Mesenteric fat pad (tissue), 1 donor: ENCODE data around the gene TAGLN2. TPM values are rescaled to one million over a fixed set of nuclear protein-coding genes. Genes with fewer than 3 reads are reported as not detected.
"Not testable (repeated sequence)": the region's sequence is repeated elsewhere in the genome, so short reads cannot be mapped to it uniquely, and the experiment has no call there.

Experiments
- DNase-seq: peaks from one replicate; pipeline ENCODE4 v3.0.0-alpha.2; 2020; ENCODE audit warnings: low spot score
- total RNA-seq: library from RNA; stranded (reverse); fragmentation: NEBNext Ultra II Directional; extraction: Animal tissue kit (Norgen Biotek cat#: 25700); gene quantifications from one replicate; pipeline ENCODE4 v1.2.1, GENCODE V29; 2021
- donor health status: DM: yes; HTN: yes; CAD: no.

Gene TAGLN2
- total RNA-seq, 1 donor from 2014 or later = 314 TPM

DNA sequence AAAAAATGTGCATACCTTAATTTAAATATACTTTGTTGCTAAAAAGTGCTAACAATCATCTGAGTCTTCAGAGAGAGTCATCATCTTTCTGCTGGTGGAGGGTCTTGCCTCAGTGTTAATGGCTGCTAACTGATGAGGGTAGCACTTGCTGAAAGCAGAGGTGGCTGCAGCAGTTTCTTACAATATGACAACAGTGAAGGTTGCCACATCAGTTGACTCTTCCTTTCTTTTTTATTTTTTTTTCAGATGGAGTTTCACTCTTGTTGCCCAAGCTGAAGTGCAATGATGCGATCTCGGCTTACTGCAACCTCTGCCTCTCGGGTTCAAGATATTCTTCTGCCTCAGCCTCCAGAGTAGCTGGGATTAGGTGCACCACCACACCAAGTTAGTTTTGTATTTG, 22.8 kb downstream of the TAGLN2 start:
- no peak for DNase-seq

DNA sequence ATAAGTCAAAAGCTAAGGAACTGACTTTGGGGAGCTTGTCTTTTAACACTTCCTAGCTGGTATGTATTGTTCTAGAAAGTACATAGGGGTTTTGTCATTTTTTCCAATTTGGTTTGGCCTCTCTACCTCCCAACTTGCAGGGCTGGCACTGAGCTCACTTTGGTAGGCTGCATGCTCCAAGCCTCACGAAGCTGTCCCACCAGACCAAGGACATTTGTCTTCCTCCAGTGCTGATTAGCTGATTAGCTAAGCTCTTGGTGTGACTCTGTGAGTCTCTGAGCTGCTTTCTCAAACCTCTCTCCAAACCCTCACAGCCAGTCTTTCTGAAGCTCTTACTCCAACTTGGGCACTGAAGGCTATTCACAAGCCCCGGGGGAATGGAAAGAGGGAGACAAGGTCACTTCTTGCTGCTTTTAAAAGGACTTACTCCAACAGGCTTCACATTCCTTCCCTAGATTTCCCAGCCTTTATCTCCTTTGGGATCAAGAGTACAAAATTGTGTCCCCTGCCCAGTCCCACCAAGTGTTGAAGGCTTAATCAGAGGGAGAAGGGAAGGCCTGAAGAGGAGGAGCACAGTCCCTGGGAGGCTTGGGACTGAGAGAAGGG, 24.4 kb downstream of the TAGLN2 start:
- DNase-seq = no peak

DNA sequence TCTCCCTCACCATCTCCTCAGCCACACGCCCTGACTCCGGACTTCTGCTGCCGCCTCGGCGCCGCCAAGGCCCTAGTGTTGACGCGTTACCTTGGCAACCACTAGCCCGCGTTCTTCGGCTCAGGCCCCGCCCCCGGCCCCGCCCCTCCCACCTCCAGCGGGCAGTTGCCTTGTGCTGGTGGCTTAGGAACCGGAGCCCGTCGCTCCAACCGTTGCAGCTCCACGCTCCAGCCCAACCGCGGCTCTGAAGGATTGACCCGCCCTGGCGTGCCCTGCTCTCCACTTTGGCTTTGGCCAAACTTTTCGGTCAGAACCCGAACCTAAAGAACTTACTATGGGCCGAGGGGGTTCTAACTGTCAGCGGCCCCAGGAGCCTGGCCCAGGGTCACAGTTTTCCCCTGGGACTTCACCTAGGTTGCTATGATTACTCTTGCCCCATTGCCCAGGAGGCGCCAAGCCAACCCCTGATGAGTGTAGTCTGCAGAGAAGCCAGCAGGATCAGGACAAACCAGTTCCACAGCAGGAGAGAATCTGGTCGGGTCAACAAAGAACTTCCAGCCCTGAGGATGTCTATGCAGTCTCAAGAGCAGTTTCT, 25.1 kb downstream of the TAGLN2 start, which contains the start of gene CFAP45:
Gene CFAP45 (minus strand): TSS at position 80 of the 595 bp plus-strand sequence. CDS start 67 bp downstream, at position 13.
- peak; percentile 93 for DNase-seq

DNA sequence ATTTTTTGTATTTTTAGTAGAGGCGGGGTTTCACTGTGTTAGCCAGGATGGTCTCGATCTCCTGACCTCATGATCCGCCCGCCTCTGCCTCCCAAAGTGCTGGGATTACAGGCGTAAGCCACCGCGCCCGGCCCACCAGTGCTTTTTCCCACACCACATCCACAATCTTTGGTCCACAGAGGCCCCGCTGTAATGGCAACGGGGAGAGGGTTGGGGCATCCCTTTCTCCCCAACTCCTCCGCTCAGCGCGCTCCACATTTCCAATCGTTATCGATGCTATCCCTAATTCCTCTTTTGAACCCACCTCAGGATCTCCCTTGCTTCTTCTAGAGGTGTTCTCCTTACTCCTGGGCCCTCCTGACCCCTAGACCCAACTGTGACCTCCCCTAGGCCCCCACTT, 25.7 kb downstream of the TAGLN2 start:
- not testable (repeated sequence) for DNase-seq

DNA sequence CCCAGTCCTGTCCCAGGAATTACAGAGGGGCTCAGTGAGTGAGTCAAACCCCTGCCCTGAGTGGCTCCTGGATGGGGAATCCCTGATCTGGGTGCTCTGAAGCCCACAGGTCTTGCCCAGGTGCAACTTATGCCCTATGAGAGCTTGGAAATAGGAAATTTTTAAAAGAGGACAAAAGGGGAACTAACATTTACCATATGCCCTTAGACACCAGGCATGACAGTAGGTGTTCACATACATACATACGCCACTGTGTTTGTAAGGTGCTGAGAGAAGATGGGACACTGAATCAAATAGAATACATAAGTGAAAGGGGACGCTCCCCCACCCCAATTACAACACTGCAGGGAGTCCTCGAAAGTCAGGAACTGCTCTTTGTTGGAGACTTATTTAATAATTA, 26.8 kb downstream of the TAGLN2 start:
- DNase-seq = no peak

DNA sequence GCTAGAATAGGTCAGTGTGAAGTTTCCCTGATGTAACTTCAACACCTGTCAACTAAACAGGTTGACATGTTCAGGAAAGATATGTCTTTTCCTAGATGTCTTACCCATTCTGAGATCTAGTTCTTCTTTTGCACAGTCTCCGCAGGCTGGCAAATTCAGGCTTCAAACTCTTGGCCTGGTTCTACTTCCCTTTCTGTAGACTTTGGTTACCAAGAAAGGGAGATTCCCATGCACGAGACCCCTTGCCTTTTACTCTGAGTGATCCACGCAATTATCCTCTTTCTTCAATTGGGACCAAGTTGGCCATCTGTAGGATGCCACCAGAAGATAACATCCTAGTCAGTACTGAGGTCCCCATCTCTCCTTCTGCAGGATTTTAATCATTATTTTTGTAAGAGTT, 27.3 kb downstream of the TAGLN2 start:
- no peak for DNase-seq

DNA sequence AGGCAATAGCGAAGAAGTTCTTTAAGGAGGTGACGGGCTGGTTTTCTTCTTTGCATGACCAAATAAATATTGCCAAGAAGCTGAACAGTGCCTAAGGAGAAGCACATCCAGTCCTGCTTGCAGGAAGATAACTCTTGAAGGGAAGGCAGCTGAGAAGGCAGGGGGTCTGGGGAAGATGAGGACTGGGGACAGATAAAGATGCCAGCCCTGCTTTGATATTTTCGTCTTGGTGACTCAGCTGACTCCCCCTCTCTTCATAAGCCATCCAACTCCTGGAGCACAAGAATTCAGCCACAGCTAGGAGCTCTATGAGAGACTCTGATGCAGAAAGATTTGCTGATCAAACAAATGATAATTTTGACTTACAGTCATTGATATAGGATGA, 28.8 kb downstream of the TAGLN2 start:
- no peak for DNase-seq

DNA sequence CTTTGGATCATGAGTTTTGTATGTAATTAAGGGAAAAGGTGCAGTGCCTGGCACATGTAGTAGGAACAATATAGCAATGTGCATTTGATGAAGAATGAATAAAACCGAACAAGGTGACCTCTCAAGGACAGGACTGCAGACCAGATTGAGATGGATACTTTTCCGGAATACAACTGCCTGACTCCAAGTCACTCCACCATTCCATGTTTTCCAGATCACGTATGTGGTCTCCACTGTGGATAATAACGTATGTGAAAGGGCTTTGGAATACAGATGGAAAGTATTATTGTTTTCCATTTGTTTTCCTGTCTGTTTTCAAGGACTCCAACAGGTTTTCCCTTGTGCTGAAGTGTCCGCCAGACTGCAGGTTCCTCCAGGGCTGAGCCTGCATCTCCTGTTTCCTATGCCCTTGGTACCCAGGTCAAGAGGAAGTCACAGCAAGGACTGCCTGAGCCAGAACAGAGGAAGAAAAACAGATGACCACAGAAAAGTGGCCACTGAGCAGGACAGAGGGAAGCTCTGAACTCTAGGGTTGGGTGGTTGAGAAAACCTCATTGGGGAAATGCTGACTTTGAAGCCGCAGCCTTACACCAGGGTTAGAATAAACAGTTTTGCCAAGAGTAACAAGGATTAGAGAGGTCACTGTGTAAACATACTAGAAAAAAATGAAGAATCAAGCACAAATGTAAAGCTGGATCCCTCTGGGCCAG, 29.3 kb downstream of the TAGLN2 start:
- DNase-seq = no peak

DNA sequence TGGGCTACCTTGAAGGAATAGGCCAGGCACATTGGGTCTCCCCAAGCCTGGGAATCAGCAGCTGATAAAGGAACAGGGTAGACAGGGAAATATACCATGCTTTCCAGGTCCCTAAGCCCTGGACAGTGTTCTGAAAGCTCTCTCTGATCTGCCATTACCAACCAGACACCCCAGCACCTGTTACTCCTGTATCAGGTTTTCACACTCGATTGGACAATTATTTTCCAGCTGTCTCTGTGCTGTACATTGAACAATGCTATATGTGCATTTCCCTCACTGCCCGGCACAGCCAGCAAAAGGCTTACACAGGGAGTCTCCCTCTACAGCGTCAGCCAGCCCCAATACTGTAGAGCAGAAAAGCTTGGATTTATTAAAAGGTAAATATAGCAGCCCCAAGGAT, 30.0 kb downstream of the TAGLN2 start:
- DNase-seq = no peak

DNA sequence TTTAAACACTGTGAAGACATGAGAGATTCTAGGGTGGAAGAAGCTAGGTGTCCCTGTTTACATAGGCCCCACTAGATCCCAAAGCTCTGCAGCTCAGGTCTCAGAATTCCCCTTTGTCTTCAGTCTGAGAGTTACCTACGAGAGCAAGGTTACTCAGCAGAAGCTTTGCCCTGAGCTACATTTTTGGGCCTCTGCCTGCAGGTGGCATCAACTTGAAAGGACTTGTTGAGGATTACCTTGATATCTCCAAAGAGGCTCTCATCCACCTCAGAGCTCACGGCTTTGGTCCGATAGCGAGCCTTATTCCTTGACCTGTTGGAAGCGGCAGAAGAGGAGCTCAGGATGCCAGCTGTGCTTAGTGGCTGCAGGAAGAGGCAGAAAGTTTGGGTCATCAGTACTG, 32.4 kb downstream of the TAGLN2 start:
- DNase-seq = no peak

DNA sequence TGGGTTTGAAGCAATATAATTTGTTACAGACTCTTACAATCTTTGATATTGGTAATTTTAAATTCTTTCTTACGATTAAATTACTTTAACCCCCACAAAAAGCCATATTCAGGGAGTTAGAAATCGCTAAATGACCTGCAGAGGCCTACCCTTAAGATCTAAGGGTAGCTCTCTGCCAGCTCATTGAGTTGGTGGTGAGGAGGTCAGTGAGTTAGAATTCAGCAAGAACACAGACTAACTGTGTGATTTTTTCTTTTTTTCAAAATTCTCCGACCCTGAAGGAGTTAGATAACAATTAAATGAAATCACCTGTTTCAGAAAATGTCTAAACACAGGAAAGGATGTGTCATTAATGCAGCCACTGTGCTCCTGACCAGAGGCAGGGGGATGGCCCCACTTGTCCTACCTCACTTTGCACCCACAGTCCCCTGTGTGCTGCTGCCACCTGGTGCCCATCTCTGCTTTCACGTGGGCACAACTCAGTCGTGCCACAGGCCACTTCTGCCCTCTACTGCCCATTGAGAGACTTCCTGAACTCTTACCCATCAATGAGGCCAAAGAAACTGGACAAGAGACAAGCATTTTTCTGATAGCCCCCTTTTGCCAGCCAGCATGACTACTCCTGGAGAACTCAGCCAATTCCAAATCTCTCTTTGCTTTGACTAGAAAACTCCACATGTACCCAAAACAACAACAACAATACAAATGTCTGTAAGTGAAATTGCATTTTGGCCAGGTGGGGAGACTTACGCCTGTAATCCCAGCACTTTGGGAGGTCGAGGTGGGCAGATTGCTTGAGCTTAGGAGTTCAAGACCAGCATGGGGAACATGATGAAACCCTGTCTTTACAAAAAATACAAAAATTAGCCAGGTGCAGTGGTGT, 33.8 kb downstream of the TAGLN2 start:
- no peak for DNase-seq

DNA sequence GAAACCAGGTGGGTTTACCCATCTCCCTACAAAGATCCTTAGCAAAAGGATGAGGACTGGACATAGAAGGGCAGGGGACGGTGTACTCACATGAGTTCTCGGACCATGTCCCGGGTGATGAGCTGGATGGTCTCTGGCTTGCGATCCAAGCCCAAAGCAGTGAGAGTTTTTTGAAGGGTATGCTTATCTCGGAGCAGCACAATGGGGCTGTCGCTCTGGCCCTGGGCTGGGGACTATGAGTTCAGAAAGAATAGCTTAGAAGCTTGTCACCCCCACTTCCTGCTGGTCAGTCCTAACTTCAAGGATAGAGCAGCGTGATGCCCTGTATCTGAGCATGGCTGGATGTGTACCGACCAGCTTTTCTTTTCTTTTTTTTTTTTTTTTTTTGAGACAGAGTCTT, 34.9 kb downstream of the TAGLN2 start:
- no peak for DNase-seq

DNA sequence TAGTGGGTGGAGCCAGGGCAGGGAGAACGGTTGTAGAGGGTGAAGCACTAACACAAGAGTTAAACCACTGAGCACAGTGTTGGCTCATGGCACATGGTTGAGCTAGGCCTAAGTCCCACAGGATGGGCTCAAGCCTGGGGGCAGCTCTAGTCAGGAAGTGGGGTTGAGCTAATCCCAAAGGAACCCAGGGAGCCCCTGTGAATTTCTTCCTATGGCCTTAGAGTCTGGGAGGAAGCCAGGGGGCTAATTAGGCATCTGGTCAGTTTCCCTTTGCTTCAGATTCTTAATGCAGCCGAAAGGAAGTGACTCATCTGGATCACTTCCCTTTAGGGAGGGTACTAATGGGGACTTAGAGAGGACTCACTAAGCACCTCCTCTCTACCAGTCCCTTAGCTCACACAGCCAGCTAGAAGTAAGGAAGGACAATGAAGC, 35.5 kb downstream of the TAGLN2 start:
- no peak for DNase-seq

DNA sequence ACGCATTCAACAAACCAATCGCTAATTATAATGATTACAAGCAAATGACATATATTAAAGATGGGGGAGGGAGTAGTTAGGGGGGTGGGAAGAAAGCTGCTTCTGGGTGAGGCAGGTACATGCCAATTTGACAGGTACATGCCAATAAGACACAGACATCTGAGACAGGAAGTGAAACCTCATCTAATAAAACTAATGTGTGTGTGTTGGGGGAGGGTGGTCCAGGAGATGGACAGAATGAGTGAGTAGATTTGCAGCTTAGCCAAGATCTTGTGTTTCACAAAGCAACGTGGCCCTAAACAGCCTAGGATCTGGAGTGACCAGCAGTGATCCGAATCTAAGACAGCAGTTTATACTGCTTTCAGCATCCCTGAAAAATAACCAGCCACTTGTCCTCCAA, 36.1 kb downstream of the TAGLN2 start:
- DNase-seq = no peak

DNA sequence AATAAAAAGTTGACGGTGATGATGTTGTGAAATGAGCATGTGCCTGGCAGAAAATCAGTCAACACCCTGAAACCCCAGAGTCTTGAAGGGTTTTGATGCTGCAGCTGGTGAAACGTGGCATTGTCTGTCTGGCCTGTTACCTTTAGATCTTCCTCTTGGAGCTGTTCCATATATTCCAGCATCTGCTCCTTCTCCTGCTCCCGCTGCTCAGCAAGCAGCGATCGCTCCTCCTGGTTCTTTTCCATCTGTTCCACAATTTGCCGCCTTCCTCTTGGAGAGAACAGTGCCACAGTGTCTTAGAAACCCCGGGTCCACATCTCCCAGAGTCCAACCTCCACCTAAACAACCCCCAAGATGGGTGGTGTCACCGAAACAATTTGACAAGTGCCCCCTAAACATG, 41.0 kb downstream of the TAGLN2 start:
- no peak for DNase-seq

DNA sequence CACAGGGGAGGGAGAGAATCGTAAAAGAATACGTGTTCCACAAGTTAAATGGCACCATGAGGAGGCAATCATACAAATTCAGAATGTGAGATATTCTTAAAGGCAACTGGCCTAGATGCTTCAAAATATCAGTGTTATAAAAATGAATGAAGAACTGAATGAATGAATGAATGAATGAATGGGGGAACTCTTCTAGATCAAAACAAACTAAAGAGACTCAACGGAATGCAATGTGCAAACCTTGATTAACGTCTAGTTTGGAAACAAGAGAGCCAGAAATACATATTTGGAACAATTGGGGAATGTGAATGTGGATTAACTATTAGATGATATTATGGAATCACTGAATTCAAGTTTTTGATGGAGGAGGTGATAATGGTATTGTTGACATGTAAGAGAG, 42.2 kb downstream of the TAGLN2 start:
- no peak for DNase-seq

DNA sequence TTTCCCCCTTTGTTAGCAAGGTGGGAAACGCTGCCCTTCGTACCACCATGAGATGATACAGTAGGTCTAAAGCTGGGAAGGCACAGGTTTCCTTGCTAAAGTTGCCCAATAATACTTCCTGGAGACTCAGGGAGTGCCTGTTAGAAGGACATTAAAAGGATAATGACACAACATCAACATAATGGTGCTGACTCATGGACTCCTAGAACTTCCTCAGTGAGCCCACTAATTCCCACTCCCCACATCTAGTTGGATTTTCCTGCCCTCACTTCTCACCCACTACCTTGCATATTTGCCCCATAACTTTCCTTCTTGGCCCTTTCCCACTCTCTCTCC, 42.8 kb downstream of the TAGLN2 start:
- DNase-seq = no peak

DNA sequence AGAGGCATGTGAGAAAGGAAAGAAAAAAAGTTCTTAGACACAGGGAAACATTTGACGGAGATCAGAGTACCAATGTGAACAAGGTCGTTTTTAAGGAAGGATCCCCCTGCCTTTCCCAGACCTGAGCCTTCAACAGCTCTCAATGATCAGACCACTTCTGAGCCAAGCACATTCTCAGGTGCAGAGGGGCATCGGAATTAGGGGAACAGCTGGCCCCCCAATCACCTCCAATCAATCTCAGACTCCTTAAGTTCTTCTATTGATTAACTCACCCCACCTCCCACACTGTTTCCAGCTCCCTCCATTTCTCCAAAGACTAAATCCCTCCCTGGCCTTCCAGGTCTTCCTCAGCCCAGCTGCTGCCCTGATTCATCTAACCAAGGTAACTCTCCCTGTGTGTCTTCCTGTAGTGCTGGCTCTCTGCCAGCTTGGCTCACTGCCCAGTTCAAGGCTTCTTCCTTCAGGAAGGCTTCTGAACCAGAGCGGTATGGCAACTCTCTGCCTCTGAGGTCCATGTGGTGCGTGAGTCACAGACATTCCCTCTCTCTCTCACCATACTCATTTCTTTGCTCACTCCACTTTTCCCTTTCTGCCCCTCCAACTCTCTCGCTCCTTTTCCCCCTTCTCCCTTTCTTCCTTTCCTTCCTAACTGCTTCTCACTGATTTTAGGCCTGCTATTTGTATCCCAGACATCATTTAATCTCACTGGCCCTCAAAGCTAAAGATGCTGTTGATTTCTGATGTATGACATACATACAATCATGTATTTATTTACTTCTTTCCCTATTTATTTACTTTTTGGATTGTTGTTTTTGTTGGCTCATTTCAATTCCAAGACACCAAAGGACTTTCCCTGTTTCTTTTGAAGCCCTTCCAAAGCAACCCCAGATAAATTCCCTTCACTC, 43.4 kb downstream of the TAGLN2 start:
- no peak for DNase-seq

DNA sequence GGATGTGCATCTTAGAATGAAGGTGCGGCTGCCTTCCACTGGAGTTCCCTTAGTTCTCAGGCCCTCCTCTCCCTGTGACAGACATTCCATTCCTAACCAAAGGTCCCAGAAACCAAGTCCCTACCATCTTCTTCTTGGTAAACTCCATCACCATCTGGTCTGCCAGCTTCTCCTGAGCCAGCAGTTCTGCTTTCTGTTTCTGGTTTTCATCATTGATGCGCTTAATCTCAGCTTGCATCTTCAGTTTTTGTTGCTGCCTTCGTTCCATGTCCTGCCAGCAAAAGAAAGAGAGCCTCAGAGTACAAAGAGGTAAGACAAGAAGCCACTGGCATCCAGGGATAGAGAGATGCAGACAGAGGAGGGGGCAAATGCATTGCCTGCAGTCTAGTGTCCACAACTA, 44.9 kb downstream of the TAGLN2 start:
- no peak for DNase-seq

DNA sequence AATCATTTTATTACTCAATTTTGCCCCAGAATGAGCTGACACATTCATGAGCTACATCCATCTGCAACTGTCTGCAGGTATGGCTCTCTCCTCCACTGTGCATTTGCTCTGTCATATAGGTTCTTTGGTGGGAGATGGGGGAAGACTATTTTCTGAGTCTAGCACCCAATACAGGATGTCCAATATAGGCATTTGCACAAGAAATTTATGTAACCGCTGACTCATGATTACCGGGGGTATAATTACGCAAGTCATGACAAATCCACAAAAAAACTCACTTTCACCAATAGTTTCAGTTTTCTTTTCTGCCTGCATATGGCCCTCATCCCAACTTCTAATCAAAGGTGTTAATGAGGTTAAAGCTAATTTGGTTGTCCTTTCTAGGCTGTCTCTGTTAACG, 45.3 kb downstream of the TAGLN2 start:
- DNase-seq = no peak

DNA sequence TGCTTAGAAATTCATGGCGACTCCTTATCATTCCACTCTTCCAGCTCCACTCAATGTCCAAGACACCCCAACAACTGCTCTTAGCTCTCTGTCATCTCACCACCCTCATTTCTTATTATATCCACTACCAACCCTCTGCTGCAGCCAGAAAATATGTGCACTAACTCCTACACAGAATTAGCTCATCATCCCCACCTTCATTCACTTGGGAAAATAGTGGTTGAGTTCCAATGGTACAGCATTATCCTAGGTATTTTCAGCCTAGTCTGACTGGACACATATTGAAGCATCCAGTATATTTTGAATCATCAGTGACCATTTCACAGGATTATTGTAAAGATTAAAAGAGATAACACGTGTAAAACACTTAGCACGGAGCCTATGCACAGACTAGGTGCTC, 46.2 kb downstream of the TAGLN2 start:
- DNase-seq = no peak
